ENCODE results near the gene CACNG8.
"Not testable (repeated sequence)": the region's sequence is repeated elsewhere in the genome, so short reads cannot be mapped to it uniquely, and the experiment has no call there.

CACNG8 gene

GRCh38 chr19:53994811-53995210 lies 32.1 kb downstream of the CACNG8 start:
- no peak for DNase-seq

- DNase-seq: no peak
Measured at GRCh38 chr19:53998223-53998622, 35.5 kb downstream of the CACNG8 start.

GRCh38 chr19:53999694-54000093 lies 37.0 kb downstream of the CACNG8 start:
- no peak for DNase-seq

GRCh38 chr19:54001496-54001895 lies 38.8 kb downstream of the CACNG8 start:
- DNase-seq: no peak

GRCh38 chr19:54002495-54003315 lies 40.0 kb downstream of the CACNG8 start:
- no peak for DNase-seq

- no peak for DNase-seq
Measured at GRCh38 chr19:54009440-54009839, 46.7 kb downstream of the CACNG8 start.

GRCh38 chr19:54010474-54010873 lies 47.7 kb downstream of the CACNG8 start:
- no peak for DNase-seq

GRCh38 chr19:54011507-54012211 lies 48.9 kb downstream of the CACNG8 start:
- no peak for DNase-seq

GRCh38 chr19:54013866-54014265 lies 51.1 kb downstream of the CACNG8 start:
- no peak for DNase-seq

GRCh38 chr19:54014920-54015560 lies 52.3 kb downstream of the CACNG8 start:
- no peak for DNase-seq

GRCh38 chr19:54017261-54017660 lies 54.5 kb downstream of the CACNG8 start:
- no peak for DNase-seq

GRCh38 chr19:54021363-54021762 lies 58.6 kb downstream of the CACNG8 start:
- DNase-seq: no peak

GRCh38 chr19:54021932-54022331 lies 59.2 kb downstream of the CACNG8 start:
- DNase-seq: no peak

- no peak for DNase-seq
Measured at GRCh38 chr19:54023191-54023590, 60.5 kb downstream of the CACNG8 start.

GRCh38 chr19:54024660-54025059 lies 61.9 kb downstream of the CACNG8 start:
- no peak for DNase-seq

- no peak for DNase-seq
Measured at GRCh38 chr19:54026656-54027055, 63.9 kb downstream of the CACNG8 start.

GRCh38 chr19:54029301-54029700 lies 66.6 kb downstream of the CACNG8 start:
- no peak for DNase-seq

- DNase-seq: peak in 1 of 2 donors; percentile 12
Measured at GRCh38 chr19:54029930-54030490, 67.3 kb downstream of the CACNG8 start.

- DNase-seq: no peak
Measured at GRCh38 chr19:54030895-54031586, 68.3 kb downstream of the CACNG8 start.

GRCh38 chr19:54035215-54036178 lies 72.8 kb downstream of the CACNG8 start:
- no peak for DNase-seq

- not testable (repeated sequence) for DNase-seq
Measured at GRCh38 chr19:54036542-54036941, 73.8 kb downstream of the CACNG8 start.

Measured in hippocampal formation (tissue), 2 donors.